ENCODE data around the gene MISP3. TPM values are rescaled to one million over a fixed set of nuclear protein-coding genes. Genes with fewer than 3 reads are reported as not detected.

Gene MISP3
- total RNA-seq, 4 donors from 2014 or later = 10.5 to 18.5 (median 15.9) TPM

- Histone ChIP-seq H3K27ac (peak overlapping the region; percentile 92), H3K4me1 (peaks cover 41% of the 10 kb centered on the region), H3K27me3 (no peaks in the 10 kb centered on the region), H3K36me3 (no peaks in the 10 kb centered on the region), H3K9me3 (no peaks in the 10 kb centered on the region), H3K4me3 (peak overlapping the region; percentile 86)
- 5% methylated on average over 9 of the region's 44 CpGs for WGBS
- TF ChIP-seq POLR2AphosphoS5 (IDR thresholded peaks at IDR 0.05) = no peak
- TF ChIP-seq POLR2A (IDR thresholded peaks at IDR 0.05) = no peak
- TF ChIP-seq EP300 (IDR thresholded peaks at IDR 0.05) = no peak
- TF ChIP-seq CTCF (IDR thresholded peaks at IDR 0.05) = no peak
- no peak for DNase-seq (ENCODE audit: low spot score in 2 of 2)
Observed at GRCh38 chr19:14073925-14074838, 1.6 kb downstream of the MISP3 start.

- DNase-seq (ENCODE audit: low spot score in 2 of 2) = no peak
- Histone ChIP-seq H3K4me1 (peaks cover 48% of the 10 kb centered on the region), H3K27me3 (no peaks in the 10 kb centered on the region), H3K9me3 (no peaks in the 10 kb centered on the region), H3K27ac (no peak overlapping the region), H3K4me3 (no peak overlapping the region), H3K36me3 (no peaks in the 10 kb centered on the region)
- TF ChIP-seq POLR2AphosphoS5 (IDR thresholded peaks at IDR 0.05) = no peak
- no peak for TF ChIP-seq POLR2A (IDR thresholded peaks at IDR 0.05)
- TF ChIP-seq CTCF (IDR thresholded peaks at IDR 0.05) = no peak
- TF ChIP-seq EP300 (IDR thresholded peaks at IDR 0.05) = no peak
- WGBS = 65% methylated on average over 2 of the region's 2 CpGs
Observed at GRCh38 chr19:14078411-14078810, 5.8 kb downstream of the MISP3 start.

GRCh38 chr19:14080887-14081796, 8.6 kb downstream of the MISP3 start:
- peak overlapping the region; percentile 77 for H3K4me3 ChIP-seq
- H3K36me3 ChIP-seq = no peaks in the 10 kb centered on the region
- no peaks in the 10 kb centered on the region for H3K27me3 ChIP-seq
- no peaks in the 10 kb centered on the region for H3K9me3 ChIP-seq
- DNase-seq (ENCODE audit: low spot score in 2 of 2) = peak; percentile 99 to 100
- under 1% methylated on average over 32 of the region's 50 CpGs for WGBS
- H3K27ac ChIP-seq = peak overlapping the region; percentile 89
- TF ChIP-seq POLR2A (IDR thresholded peaks at IDR 0.05) = peak in 1 of 2 donors; percentile 31
- no peak for TF ChIP-seq EP300 (IDR thresholded peaks at IDR 0.05)
- no peak for TF ChIP-seq CTCF (IDR thresholded peaks at IDR 0.05)
- peak in 1 of 3 donors; percentile 95 for TF ChIP-seq POLR2AphosphoS5 (IDR thresholded peaks at IDR 0.05)
- peaks cover 27% of the 10 kb centered on the region for H3K4me1 ChIP-seq

GRCh38 chr19:14081797-14082674, 9.4 kb downstream of the MISP3 start:
- Histone ChIP-seq H3K36me3 (no peaks in the 10 kb centered on the region), H3K9me3 (no peaks in the 10 kb centered on the region), H3K4me1 (peaks cover 27% of the 10 kb centered on the region), H3K27me3 (no peaks in the 10 kb centered on the region), H3K27ac (peak overlapping the region; percentile 89), H3K4me3 (peak overlapping the region; percentile 77)
- no peak for TF ChIP-seq POLR2A (IDR thresholded peaks at IDR 0.05)
- TF ChIP-seq EP300 (IDR thresholded peaks at IDR 0.05) = no peak
- TF ChIP-seq POLR2AphosphoS5 (IDR thresholded peaks at IDR 0.05) = no peak
- TF ChIP-seq CTCF (IDR thresholded peaks at IDR 0.05) = no peak
- DNase-seq (ENCODE audit: low spot score in 2 of 2) = no peak
- 37% methylated on average over 9 of the region's 24 CpGs for WGBS

Data from suprapubic skin (tissue), 4 donors.